ENCODE results near the gene MYCBP2. TPM values are rescaled to one million over a fixed set of nuclear protein-coding genes. Genes with fewer than 3 reads are reported as not detected.

Gene MYCBP2
- total RNA-seq, 3 donors from 2014 or later: 179 to 282 (median 181) TPM

- Histone ChIP-seq H3K4me1 (no peaks in the 10 kb centered on the region), H3K9me3 (no peaks in the 10 kb centered on the region), H3K27me3 (no peaks in the 10 kb centered on the region), H3K27ac (no peak overlapping the region), H3K36me3 (no peaks in the 10 kb centered on the region), H3K4me3 (no peak overlapping the region)
- intact Hi-C loops (cut with DNase I; ENCODE audit: low total_unique reads): no loop called here
- TF ChIP-seq POLR2AphosphoS5 (IDR thresholded peaks at IDR 0.05) (no peak), POLR2A (IDR thresholded peaks at IDR 0.05) (no peak)
- TF ChIP-seq, protein P1, sequence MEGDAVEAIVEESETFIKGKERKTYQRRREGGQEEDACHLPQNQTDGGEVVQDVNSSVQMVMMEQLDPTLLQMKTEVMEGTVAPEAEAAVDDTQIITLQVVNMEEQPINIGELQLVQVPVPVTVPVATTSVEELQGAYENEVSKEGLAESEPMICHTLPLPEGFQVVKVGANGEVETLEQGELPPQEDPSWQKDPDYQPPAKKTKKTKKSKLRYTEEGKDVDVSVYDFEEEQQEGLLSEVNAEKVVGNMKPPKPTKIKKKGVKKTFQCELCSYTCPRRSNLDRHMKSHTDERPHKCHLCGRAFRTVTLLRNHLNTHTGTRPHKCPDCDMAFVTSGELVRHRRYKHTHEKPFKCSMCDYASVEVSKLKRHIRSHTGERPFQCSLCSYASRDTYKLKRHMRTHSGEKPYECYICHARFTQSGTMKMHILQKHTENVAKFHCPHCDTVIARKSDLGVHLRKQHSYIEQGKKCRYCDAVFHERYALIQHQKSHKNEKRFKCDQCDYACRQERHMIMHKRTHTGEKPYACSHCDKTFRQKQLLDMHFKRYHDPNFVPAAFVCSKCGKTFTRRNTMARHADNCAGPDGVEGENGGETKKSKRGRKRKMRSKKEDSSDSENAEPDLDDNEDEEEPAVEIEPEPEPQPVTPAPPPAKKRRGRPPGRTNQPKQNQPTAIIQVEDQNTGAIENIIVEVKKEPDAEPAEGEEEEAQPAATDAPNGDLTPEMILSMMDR (IDR thresholded peaks at IDR 0.05): no peak
- no peak for DNase-seq (ENCODE audit: low spot score in 2 of 2)
These were observed 18.4 kb upstream of the MYCBP2 start for GRCh38 chr13:77345150-77345780.

DNA sequence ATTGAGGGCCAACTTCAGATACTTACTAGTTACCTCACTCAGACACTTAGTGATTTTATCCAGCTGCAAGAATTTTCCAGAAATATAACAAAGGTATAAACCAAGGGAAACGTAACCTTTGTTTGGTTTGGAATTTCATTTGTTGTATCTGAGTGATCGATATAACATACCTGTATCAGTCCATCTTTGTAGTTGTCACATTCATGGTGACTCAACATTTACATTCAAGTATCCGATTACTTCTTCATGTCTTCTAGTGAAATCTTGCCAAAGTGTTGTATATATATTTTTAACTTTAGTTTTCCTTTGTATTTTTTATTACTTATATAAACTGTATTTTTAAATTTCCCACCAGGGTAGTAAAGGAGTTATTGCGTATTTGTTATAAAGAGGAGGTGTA is 16.9 kb upstream of the MYCBP2 start:
- Histone ChIP-seq H3K27ac (no peak overlapping the region), H3K4me3 (no peak overlapping the region), H3K36me3 (no peaks in the 10 kb centered on the region), H3K9me3 (no peaks in the 10 kb centered on the region), H3K27me3 (no peaks in the 10 kb centered on the region), H3K4me1 (no peaks in the 10 kb centered on the region)
- no peak for DNase-seq (ENCODE audit: low spot score in 2 of 2)
- TF ChIP-seq, protein P1 (IDR thresholded peaks at IDR 0.05): no peak
- TF ChIP-seq POLR2AphosphoS5 (IDR thresholded peaks at IDR 0.05) (no peak), POLR2A (IDR thresholded peaks at IDR 0.05) (no peak)
- intact Hi-C loops (cut with DNase I; ENCODE audit: low total_unique reads): no loop called here

DNA sequence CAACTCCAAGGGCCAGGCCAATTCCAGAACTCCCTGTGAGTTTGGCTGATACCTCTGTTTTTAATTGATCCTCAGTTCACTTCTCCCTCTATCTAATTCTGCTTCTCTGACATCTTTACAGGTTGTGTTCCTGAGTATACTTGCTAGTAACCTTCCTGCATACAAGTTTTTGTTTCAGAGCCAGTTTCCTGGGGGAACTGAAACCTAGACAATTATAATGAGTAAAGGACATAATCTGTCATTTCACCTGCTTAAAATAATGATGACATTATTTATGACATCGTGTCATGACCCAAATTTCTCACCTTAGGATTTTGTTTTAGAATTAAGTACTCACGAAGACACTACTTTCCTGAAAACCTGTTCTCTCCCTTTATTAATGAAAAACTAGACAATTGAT is 12.5 kb upstream of the MYCBP2 start:
- intact Hi-C loops (cut with DNase I; ENCODE audit: low total_unique reads): no loop called here
- no peak overlapping the region for H3K27ac ChIP-seq
- no peak for DNase-seq (ENCODE audit: low spot score in 2 of 2)

GRCh38 chr13:77338961-77339401 is 12.1 kb upstream of the MYCBP2 start:
- Histone ChIP-seq H3K9me3 (no peaks in the 10 kb centered on the region), H3K27me3 (no peaks in the 10 kb centered on the region), H3K4me1 (no peaks in the 10 kb centered on the region), H3K27ac (no peak overlapping the region), H3K4me3 (no peak overlapping the region), H3K36me3 (no peaks in the 10 kb centered on the region)
- TF ChIP-seq, protein P1 (IDR thresholded peaks at IDR 0.05): no peak
- TF ChIP-seq POLR2A (IDR thresholded peaks at IDR 0.05): no peak
- no peak for TF ChIP-seq POLR2AphosphoS5 (IDR thresholded peaks at IDR 0.05)
- intact Hi-C loops (cut with DNase I; ENCODE audit: low total_unique reads): no loop called here
- DNase-seq (ENCODE audit: low spot score in 2 of 2): no peak

More for the DNA sequence above, 12.5 kb upstream of the MYCBP2 start:
- Histone ChIP-seq H3K9me3 (no peaks in the 10 kb centered on the region), H3K27me3 (no peaks in the 10 kb centered on the region), H3K4me1 (no peaks in the 10 kb centered on the region), H3K4me3 (no peak overlapping the region), H3K36me3 (no peaks in the 10 kb centered on the region)
- TF ChIP-seq POLR2A (IDR thresholded peaks at IDR 0.05) (no peak), POLR2AphosphoS5 (IDR thresholded peaks at IDR 0.05) (no peak)
- TF ChIP-seq, protein P1 (IDR thresholded peaks at IDR 0.05): no peak

DNA sequence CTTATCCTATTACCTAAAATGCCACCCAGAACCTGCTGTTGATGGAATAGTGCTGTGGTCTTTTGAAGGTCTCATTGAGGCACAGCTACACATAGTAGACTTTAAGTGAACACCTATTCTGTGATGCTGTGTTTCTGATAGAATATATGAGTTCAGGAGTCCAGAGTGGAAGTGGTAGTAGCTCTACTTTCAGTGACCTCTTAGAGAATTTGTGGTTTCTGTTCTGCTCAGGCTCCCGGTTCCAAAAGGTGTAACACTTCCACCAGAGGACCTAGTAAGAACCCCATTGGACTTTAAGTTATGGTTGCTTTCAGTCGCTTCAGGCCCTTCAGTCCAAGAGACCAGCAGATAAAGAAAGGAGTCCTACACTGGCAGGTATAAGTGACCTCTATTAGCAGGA is 11.4 kb upstream of the MYCBP2 start:
- no peak overlapping the region for H3K27ac ChIP-seq
- intact Hi-C loops (cut with DNase I; ENCODE audit: low total_unique reads): no loop called here

More for the DNA sequence above, 11.4 kb upstream of the MYCBP2 start:
- Histone ChIP-seq H3K9me3 (no peaks in the 10 kb centered on the region), H3K4me3 (no peak overlapping the region), H3K4me1 (no peaks in the 10 kb centered on the region), H3K36me3 (no peaks in the 10 kb centered on the region), H3K27me3 (no peaks in the 10 kb centered on the region)
- TF ChIP-seq POLR2AphosphoS5 (IDR thresholded peaks at IDR 0.05) (no peak), POLR2A (IDR thresholded peaks at IDR 0.05) (no peak)
- TF ChIP-seq, protein P1 (IDR thresholded peaks at IDR 0.05): no peak
- DNase-seq (ENCODE audit: low spot score in 2 of 2): no peak
